HepG2 (cell line): ENCODE data around the gene ALKBH5. TPM values are rescaled to one million over a fixed set of nuclear protein-coding genes. Genes with fewer than 3 reads are reported as not detected.

Source experiments
- CCAR2 ChIP-seq: fragments of 200-400 bp; formaldehyde crosslinking; optimal IDR thresholded peaks from 2 replicates; pipeline ENCODE3; 2018; ENCODE audit warnings: low read depth, mild to moderate bottlenecking, low read length, moderate library complexity
- HMG20B ChIP-seq: conservative IDR thresholded peaks from 2 replicates; pipeline ENCODE4 v1.6.1; 2016; ENCODE audit warnings: missing genetic modification reagents, missing compliant biosample characterization
- MED13 ChIP-seq: sonication (generic); formaldehyde crosslinking; IDR thresholded peaks from 2 replicates; pipeline ENCODE4 v1.5.0; 2020; ENCODE audit warnings: missing genetic modification reagents
- NPAS2 ChIP-seq: sonication (generic); formaldehyde crosslinking; IDR thresholded peaks from 2 replicates; pipeline ENCODE4 v1.8.0; 2022; ENCODE audit warnings: mild to moderate bottlenecking, missing genetic modification reagents, borderline replicate concordance
- ONECUT2 ChIP-seq: sonication (generic); formaldehyde crosslinking; IDR thresholded peaks from 2 replicates; pipeline ENCODE4 v1.4.0; 2020; ENCODE audit warnings: missing genetic modification reagents
- PCBP2 ChIP-seq: fragments of 200-400 bp; formaldehyde crosslinking; optimal IDR thresholded peaks from 2 replicates; pipeline ENCODE3; 2018; ENCODE audit warnings: low read length, low read depth; ENCODE audit not compliant: poor library complexity, severe bottlenecking
- TCF12 ChIP-seq, 2 experiments: fragments of 450-650 bp in 1 of 2; sonication (generic) in 1 of 2; formaldehyde crosslinking in 1 of 2; IDR thresholded peaks; 2 replicates each; pipeline versions ENCODE4 v1.6.1 to v1.8.0; 2017 to 2022; ENCODE audit warnings: antibody characterized with exemption in 1 of 2, mild to moderate bottlenecking in 1 of 2, missing genetic modification reagents in 1 of 2, moderate library complexity in 1 of 2
- ZNF10 ChIP-seq: sonication (generic); formaldehyde crosslinking; IDR thresholded peaks from 2 replicates; pipeline ENCODE4 v1.4.0; 2020; ENCODE audit warnings: mild to moderate bottlenecking, low read depth, missing genetic modification reagents, borderline replicate concordance
- ZNF12 ChIP-seq: sonication (generic); formaldehyde crosslinking; IDR thresholded peaks from 2 replicates; pipeline ENCODE4 v1.5.0; 2020; ENCODE audit warnings: missing genetic modification reagents
- ZNF143 ChIP-seq: sonication (generic); formaldehyde crosslinking; IDR thresholded peaks from 2 replicates; pipeline ENCODE4 v1.4.0; 2020; ENCODE audit warnings: missing genetic modification reagents
- ZNF235 ChIP-seq: sonication (generic); formaldehyde crosslinking; IDR thresholded peaks from 2 replicates; pipeline ENCODE4 v1.8.1; 2023; ENCODE audit warnings: mild to moderate bottlenecking, missing genetic modification reagents, borderline replicate concordance
- ZNF260 ChIP-seq: sonication (generic); formaldehyde crosslinking; IDR thresholded peaks from 2 replicates; pipeline ENCODE4 v1.4.0; 2020; ENCODE audit warnings: missing genetic modification reagents, low read depth, mild to moderate bottlenecking, borderline replicate concordance
- ZNF460 ChIP-seq: sonication (generic); formaldehyde crosslinking; IDR thresholded peaks from 2 replicates; pipeline ENCODE4 v1.5.1; 2020; ENCODE audit warnings: missing genetic modification reagents, mild to moderate bottlenecking, borderline replicate concordance
- ZNF660 ChIP-seq: sonication (generic); formaldehyde crosslinking; IDR thresholded peaks from 2 replicates; pipeline ENCODE4 v1.5.1; 2020; ENCODE audit warnings: mild to moderate bottlenecking, low read depth, missing genetic modification reagents, borderline replicate concordance
- ZNF703 ChIP-seq: sonication (generic); formaldehyde crosslinking; IDR thresholded peaks from 2 replicates; pipeline ENCODE4 v1.5.1; 2020; ENCODE audit warnings: missing genetic modification reagents, mild to moderate bottlenecking, moderate library complexity, borderline replicate concordance
- ZNF766 ChIP-seq: sonication (generic); formaldehyde crosslinking; IDR thresholded peaks from 2 replicates; pipeline ENCODE4 v1.5.0; 2020; ENCODE audit warnings: missing genetic modification reagents, borderline replicate concordance
- ZNF776 ChIP-seq: sonication (generic); formaldehyde crosslinking; IDR thresholded peaks from 2 replicates; pipeline ENCODE4 v1.4.0; 2020; ENCODE audit warnings: mild to moderate bottlenecking, missing genetic modification reagents
- polyA plus RNA-seq, 8 experiments: library from polyadenylated mRNA; depleted of rRNA in 3 of 8; stranded (reverse) in 7 of 8; unstranded in 1 of 8; fragments of >200 nt; fragmentation: Illumina TruSeq in 4 of 8; extraction: Trizol in 4 of 8; gene quantifications; 2 replicates each; pipeline versions ENCODE4 v1.2.1 to v1.2.3, GENCODE V29; 2011 to 2016; ENCODE audit warnings: low read depth in 4 of 8, missing spikeins in 1 of 8, mixed read lengths in 1 of 8; ENCODE audit not compliant: insufficient read depth in 1 of 8
- total RNA-seq, 5 experiments: library from RNA; depleted of rRNA; stranded (reverse); fragments of >200 nt; fragmentation: Illumina TruSeq; extraction: Trizol; gene quantifications; 2 replicates each; pipeline ENCODE4 v1.2.3, GENCODE V29; 2016; ENCODE audit warnings: low read depth in 1 of 5
- TF ChIP-seq, protein P1 (sequence below): IDR thresholded peaks from 2 replicates; pipeline ENCODE4 v1.6.1; 2016; ENCODE audit warnings: mild to moderate bottlenecking, missing biosample characterization, missing genetic modification reagents
- TF ChIP-seq, protein P2 (sequence below): sonication (generic); formaldehyde crosslinking; IDR thresholded peaks from 2 replicates; pipeline ENCODE4 v1.4.0; 2020; ENCODE audit warnings: missing genetic modification reagents, low read depth, mild to moderate bottlenecking, borderline replicate concordance
- TF ChIP-seq, protein P3 (sequence below): sonication (generic); formaldehyde crosslinking; IDR thresholded peaks from 2 replicates; pipeline ENCODE4 v1.8.1; 2023; ENCODE audit warnings: mild to moderate bottlenecking, missing genetic modification reagents
- TF ChIP-seq, protein P4 (sequence below): IDR thresholded peaks from 2 replicates; pipeline ENCODE4 v1.6.1; 2016; ENCODE audit warnings: missing biosample characterization, missing genetic modification reagents, low read depth
- TF ChIP-seq, protein P5 (sequence below): sonication (generic); formaldehyde crosslinking; IDR thresholded peaks from 2 replicates; pipeline ENCODE4 v1.4.0; 2020; ENCODE audit warnings: missing genetic modification reagents

Gene ALKBH5
- total and polyA plus RNA-seq, 2 of the 13 experiments (the other 11 are each of a cell fraction or from before 2014, with no cell fraction given), result 68.9 to 76.9 TPM

DNA sequence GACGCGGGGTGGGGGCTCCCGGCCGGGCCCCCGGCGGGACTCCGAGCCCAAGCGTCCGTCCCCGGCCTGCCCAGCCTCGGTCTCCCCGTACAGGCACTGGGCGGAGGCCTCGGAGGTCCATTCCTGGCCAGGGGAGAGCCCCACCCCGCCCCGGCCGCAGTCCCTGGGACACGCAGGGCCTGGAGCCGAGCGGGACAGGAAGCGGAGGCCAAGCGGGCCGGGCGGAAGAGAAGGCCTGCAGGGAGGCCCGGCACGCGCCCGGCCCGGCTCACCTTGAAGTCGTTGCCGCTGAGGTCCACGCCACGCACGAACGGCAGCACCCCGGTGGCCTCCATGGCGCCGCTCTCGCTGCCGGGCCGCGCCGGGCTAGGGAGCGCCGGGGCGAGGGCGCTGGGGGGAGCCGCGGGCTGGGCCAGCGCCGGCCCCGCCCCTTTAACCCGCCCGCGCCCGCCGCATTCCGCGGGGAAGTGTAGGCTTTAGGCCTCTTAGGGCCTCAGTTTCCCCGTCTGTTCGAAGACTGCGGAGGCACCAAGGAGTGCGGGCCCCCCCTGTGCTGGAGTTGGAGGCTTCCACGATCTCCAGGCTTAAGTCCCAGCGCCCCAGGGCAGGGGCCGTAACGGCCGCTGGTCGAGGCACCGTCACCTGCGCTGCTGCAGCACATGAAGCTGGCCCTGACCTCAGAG lies 74.9 kb downstream of the ALKBH5 start, which contains the start of gene FLII (continued):
- TF ChIP-seq MED13 (CRISPR knock-in tag) (peak; percentile 25; the same call in 1 of the 2 replicates), ZNF460 (0 out of 2 replicates have a peak, but pooled peaks have one; percentile 27), ZNF260 (CRISPR knock-in tag) (no peak), NPAS2 (CRISPR knock-in tag) (no peak), ZNF776 (CRISPR knock-in tag) (0 out of 2 replicates have a peak, but pooled peaks have one; percentile 56), ZNF12 (no peak), CCAR2 (no peak), ZNF703 (no peak), HMG20B (no peak), ZNF235 (CRISPR knock-in tag) (peak; percentile 58; the same call in 1 of the 2 replicates), ONECUT2 (CRISPR knock-in tag) (no peak), ZNF766 (peak; percentile 41; the same call in 1 of the 2 replicates), ZNF660 (no peak), ZNF143 (CRISPR knock-in tag) (no peak; the same call in 1 of the 2 replicates), TCF12 (IDR thresholded peaks at IDR 0.05) (no peak), TCF12 (CRISPR knock-in tag; IDR thresholded peaks at IDR 0.05) (no peak), ZNF10 (CRISPR knock-in tag) (no peak), PCBP2 (no peak)
- TF ChIP-seq, protein P1, sequence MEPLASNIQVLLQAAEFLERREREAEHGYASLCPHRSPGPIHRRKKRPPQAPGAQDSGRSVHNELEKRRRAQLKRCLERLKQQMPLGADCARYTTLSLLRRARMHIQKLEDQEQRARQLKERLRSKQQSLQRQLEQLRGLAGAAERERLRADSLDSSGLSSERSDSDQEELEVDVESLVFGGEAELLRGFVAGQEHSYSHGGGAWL (CRISPR knock-in tag), result peak; percentile 39; the same call in 1 of the 2 replicates
- TF ChIP-seq, protein P2, sequence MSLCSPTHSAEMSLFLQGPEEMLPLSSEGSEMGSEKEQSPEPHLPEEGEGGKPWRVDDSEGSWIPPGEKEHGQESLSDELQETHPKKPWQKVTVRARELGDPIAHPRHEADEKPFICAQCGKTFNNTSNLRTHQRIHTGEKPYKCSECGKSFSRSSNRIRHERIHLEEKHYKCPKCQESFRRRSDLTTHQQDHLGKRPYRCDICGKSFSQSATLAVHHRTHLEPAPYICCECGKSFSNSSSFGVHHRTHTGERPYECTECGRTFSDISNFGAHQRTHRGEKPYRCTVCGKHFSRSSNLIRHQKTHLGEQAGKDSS, result 0 out of 2 replicates have a peak, but pooled peaks have one; percentile 19
- TF ChIP-seq, protein P3, sequence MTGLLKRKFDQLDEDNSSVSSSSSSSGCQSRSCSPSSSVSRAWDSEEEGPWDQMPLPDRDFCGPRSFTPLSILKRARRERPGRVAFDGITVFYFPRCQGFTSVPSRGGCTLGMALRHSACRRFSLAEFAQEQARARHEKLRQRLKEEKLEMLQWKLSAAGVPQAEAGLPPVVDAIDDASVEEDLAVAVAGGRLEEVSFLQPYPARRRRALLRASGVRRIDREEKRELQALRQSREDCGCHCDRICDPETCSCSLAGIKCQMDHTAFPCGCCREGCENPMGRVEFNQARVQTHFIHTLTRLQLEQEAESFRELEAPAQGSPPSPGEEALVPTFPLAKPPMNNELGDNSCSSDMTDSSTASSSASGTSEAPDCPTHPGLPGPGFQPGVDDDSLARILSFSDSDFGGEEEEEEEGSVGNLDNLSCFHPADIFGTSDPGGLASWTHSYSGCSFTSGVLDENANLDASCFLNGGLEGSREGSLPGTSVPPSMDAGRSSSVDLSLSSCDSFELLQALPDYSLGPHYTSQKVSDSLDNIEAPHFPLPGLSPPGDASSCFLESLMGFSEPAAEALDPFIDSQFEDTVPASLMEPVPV (CRISPR knock-in tag), result no peak
- TF ChIP-seq, protein P4, sequence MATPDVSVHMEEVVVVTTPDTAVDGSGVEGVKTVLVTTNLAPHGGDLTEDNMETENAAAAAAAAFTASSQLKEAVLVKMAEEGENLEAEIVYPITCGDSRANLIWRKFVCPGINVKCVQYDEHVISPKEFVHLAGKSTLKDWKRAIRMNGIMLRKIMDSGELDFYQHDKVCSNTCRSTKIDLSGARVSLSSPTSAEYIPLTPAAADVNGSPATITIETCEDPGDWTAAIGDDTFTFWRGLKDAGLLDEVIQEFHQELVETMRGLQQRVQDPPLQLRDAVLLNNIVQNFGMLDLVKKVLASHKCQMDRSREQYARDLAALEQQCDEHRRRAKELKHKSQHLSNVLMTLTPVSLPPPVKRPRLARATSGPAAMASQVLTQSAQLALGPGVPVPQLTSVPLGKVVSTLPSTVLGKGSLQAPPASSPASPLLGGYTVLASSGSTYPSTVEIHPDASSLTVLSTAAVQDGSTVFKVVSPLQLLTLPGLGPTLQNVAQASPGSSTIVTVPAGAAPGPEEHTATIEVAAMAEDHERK (CRISPR knock-in tag), result no peak
- TF ChIP-seq, protein P5, sequence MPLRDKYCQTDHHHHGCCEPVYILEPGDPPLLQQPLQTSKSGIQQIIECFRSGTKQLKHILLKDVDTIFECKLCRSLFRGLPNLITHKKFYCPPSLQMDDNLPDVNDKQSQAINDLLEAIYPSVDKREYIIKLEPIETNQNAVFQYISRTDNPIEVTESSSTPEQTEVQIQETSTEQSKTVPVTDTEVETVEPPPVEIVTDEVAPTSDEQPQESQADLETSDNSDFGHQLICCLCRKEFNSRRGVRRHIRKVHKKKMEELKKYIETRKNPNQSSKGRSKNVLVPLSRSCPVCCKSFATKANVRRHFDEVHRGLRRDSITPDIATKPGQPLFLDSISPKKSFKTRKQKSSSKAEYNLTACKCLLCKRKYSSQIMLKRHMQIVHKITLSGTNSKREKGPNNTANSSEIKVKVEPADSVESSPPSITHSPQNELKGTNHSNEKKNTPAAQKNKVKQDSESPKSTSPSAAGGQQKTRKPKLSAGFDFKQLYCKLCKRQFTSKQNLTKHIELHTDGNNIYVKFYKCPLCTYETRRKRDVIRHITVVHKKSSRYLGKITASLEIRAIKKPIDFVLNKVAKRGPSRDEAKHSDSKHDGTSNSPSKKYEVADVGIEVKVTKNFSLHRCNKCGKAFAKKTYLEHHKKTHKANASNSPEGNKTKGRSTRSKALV (CRISPR knock-in tag), result peak; percentile 73; the same call in 1 of the 2 replicates
